Astrocyte of the cerebellum (primary cell): Measurements from ENCODE around the gene CRKL.

ENCODE experiments used
- DNase-seq: peaks from one replicate; pipeline ENCODE4 v3.0.0-alpha.2; 2011; ENCODE audit warnings: low read depth
- H3K4me3 ChIP-seq: 2 replicates; pipeline ENCODE4 v1.5.1; 2011; ENCODE audit warnings: mild to moderate bottlenecking, low read depth, low read length, moderate library complexity
- CTCF ChIP-seq: IDR thresholded peaks from 2 replicates; pipeline ENCODE4 v1.5.1; 2012; ENCODE audit warnings: low read length, low read depth, moderate library complexity, mild to moderate bottlenecking; ENCODE audit errors: missing control alignments
- in situ Hi-C: cut with HindIII; loops from 2 replicates; pipeline ENCODE4 v1.10.0; 2017; ENCODE audit warnings: low sequenced_read_pairs

Gene CRKL

GRCh38 chr22:20959578-20960461 lies 42.6 kb downstream of the CRKL start:
- no peak for DNase-seq
- H3K4me3 ChIP-seq = no peak overlapping the region
- TF ChIP-seq CTCF = no peak
- in situ Hi-C loops = no loop called here

- in situ Hi-C loops = no loop called here
- no peak for DNase-seq
- no peak overlapping the region for H3K4me3 ChIP-seq
- TF ChIP-seq CTCF = no peak
Measured at GRCh38 chr22:20960609-20961008, 43.4 kb downstream of the CRKL start.

- DNase-seq = no peak
- no peak for TF ChIP-seq CTCF
- in situ Hi-C loops = no loop called here
- H3K4me3 ChIP-seq = no peak overlapping the region
Measured at GRCh38 chr22:20962491-20962945, 45.3 kb downstream of the CRKL start.

GRCh38 chr22:20963201-20964052 lies 46.2 kb downstream of the CRKL start:
- no peak for TF ChIP-seq CTCF
- in situ Hi-C loops = no loop called here
- DNase-seq = no peak
- H3K4me3 ChIP-seq = no peak overlapping the region

- no peak for DNase-seq
- peak overlapping the region; percentile 33 for H3K4me3 ChIP-seq
- no peak for TF ChIP-seq CTCF
- in situ Hi-C loops = no loop called here
Measured at GRCh38 chr22:20964090-20964798, 47.0 kb downstream of the CRKL start.

- TF ChIP-seq CTCF = no peak
- in situ Hi-C loops = no loop called here
- peak overlapping the region; percentile 33 for H3K4me3 ChIP-seq
- no peak for DNase-seq
Measured at GRCh38 chr22:20964799-20965103, 47.5 kb downstream of the CRKL start.
